ENCODE measurements around the gene IMP4. TPM values are rescaled to one million over a fixed set of nuclear protein-coding genes. Genes with fewer than 3 reads are reported as not detected.

IMP4 gene
- total and polyA plus RNA-seq, 2 experiments from 2014 or later = 87.8 to 147 TPM

GRCh38 chr2:130372055-130372832 is 29.5 kb downstream of the IMP4 start:
- Histone ChIP-seq H3F3A (replicated peaks; ENCODE audit: low read depth) (no peaks in the 10 kb centered on the region), H3K27me3 (ENCODE audit: insufficient read depth) (no peaks in the 10 kb centered on the region), H4K20me1 (replicated peaks; ENCODE audit: insufficient read depth) (no peaks in the 10 kb centered on the region; the same call in 1 of the 2 replicates), H2AFZ (peak overlapping the region; percentile 97), H3K4me3 (peak overlapping the region; percentile 89), H3K9me2 (ENCODE audit: insufficient read depth) (no peaks in the 10 kb centered on the region), H3K4me1 (ENCODE audit: insufficient read depth) (peaks cover 27% of the 10 kb centered on the region), H3K36me3 (ENCODE audit: insufficient read depth) (no peaks in the 10 kb centered on the region), H3K4me2 (peak overlapping the region; percentile 88), H3K79me2 (replicated peaks; ENCODE audit: insufficient read depth) (no peaks in the 10 kb centered on the region), H3K27ac (ENCODE audit: low read depth) (no peak overlapping the region)
- ATAC-seq (peak; percentile 94), DNase-seq (ENCODE audit: low spot score) (peak; percentile 90)
- TF ChIP-seq EZH2 (IDR thresholded peaks at IDR 0.05; ENCODE audit: low read depth, unreplicated experiment) (no peak), POLR2AphosphoS5 (IDR thresholded peaks at IDR 0.05; ENCODE audit: low read depth) (peak; percentile 85), ZNF462 (CRISPR knock-in tag; IDR thresholded peaks at IDR 0.05) (no peak), CREB1 (CRISPR knock-in tag; IDR thresholded peaks at IDR 0.05; ENCODE audit: low read depth) (peak; percentile 51; the same call in 1 of the 2 replicates), ETS1 (IDR thresholded peaks at IDR 0.05) (no peak), ZNF114 (CRISPR knock-in tag; IDR thresholded peaks at IDR 0.05) (no peak), CTCF (conservative IDR thresholded peaks at IDR 0.05; ENCODE audit: low read depth in 2 of 2) (peak; percentile 69 to 87), JUNB (IDR thresholded peaks at IDR 0.05; ENCODE audit: unreplicated experiment) (no peak), NANOG (IDR thresholded peaks at IDR 0.05; ENCODE audit: borderline replicate concordance) (no peak)
- peak overlapping the region; percentile 56; the same call in 1 of the 2 replicates for H3K27ac Mint-ChIP-seq
- H3K27me3 Mint-ChIP-seq (ENCODE audit: insufficient read depth, low read depth, poor library complexity) = peaks cover 17% of the 10 kb centered on the region
- peak overlapping the region; percentile 92 for H3K4me3 Mint-ChIP-seq
- H3K9me3 Mint-ChIP-seq = no peaks in the 10 kb centered on the region; the same call in 2 of the 3 replicates
- peaks cover 28% of the 10 kb centered on the region for H3K4me1 Mint-ChIP-seq
- peaks cover 17% of the 10 kb centered on the region for H3K36me3 Mint-ChIP-seq (ENCODE audit: low read depth)

Measured in GM23338 (cell line).